ENCODE data around the gene ACTR10.

DNA sequence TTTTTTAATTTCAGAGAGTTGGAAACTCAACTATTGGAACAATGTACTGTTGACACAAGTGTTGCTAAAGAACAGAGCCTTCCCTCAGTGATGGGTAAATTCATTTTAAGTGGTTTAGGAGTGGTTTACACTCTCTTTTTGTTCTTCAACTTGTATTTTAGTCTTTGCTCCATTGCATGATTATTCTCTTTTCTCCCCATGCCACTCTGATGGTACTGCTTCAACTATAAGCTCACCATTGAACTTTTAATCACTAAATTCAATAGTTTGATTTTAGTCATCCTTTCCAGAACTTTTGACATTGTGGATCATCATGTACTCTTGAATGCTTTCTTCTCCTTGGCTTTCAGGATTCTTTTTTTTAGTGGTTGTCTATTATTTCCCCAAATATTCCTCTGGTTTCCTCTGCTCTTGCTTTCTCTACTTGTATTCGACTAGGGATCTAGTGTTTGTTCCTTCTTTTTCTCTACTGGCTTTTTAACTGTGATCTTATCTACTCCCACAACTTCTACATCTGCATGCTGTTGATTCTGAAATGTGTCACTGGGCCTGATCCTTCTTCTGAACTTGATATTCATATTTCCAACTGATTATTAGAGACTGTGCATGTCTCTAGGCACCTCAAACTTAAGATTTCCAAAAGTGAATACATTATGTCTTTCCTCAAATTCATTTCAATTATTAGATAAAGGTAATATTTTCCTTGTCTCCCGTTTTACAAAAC lies 15.4 kb downstream of the ACTR10 start:
- TF ChIP-seq, protein P1, sequence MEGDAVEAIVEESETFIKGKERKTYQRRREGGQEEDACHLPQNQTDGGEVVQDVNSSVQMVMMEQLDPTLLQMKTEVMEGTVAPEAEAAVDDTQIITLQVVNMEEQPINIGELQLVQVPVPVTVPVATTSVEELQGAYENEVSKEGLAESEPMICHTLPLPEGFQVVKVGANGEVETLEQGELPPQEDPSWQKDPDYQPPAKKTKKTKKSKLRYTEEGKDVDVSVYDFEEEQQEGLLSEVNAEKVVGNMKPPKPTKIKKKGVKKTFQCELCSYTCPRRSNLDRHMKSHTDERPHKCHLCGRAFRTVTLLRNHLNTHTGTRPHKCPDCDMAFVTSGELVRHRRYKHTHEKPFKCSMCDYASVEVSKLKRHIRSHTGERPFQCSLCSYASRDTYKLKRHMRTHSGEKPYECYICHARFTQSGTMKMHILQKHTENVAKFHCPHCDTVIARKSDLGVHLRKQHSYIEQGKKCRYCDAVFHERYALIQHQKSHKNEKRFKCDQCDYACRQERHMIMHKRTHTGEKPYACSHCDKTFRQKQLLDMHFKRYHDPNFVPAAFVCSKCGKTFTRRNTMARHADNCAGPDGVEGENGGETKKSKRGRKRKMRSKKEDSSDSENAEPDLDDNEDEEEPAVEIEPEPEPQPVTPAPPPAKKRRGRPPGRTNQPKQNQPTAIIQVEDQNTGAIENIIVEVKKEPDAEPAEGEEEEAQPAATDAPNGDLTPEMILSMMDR (IDR thresholded peaks at IDR 0.05; ENCODE audit: insufficient read depth, low read depth, low read length), result no peak
- TF ChIP-seq EZH2 (IDR thresholded peaks at IDR 0.05; ENCODE audit: insufficient read depth, low read length), result no peak
